NCI-H146 treated with DMSO at 0.1 percent for 48 hours (cell line): ENCODE measurements around the gene ZBTB8A.

Experiments used
- DNase-seq: peaks from one replicate; lab custom pipeline; 2025; ENCODE audit not compliant: unreplicated experiment; lab: John Stamatoyannopoulos, UW

Gene ZBTB8A

DNA sequence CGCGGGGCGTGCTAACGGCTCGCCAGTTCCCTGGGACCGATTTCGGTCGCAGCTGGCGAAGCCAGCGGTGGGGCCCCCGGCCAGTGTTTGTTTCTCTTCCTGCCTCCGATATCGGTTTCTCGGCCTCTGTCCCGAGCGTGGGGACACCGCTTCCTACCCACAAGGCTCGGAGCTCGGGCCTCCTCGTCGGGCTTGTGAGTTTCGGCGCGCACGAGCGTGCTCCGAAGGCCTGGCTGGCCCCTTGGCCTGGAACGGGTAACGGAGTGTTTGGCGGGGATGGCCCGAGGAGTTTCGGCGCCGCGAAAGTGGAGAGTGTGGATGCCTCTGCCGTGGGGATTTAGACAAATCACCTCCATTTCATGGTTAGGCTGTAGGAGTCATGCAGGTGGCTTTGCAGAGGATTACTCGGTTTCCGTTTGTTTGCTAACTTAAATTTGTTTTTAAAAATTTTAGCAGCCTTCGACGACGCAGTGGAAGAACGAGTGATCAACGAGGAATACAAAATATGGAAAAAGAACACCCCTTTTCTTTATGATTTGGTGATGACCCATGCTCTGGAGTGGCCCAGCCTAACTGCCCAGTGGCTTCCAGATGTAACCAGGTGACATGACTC is 112.3 kb downstream of the ZBTB8A start:
- no peak for DNase-seq

DNA sequence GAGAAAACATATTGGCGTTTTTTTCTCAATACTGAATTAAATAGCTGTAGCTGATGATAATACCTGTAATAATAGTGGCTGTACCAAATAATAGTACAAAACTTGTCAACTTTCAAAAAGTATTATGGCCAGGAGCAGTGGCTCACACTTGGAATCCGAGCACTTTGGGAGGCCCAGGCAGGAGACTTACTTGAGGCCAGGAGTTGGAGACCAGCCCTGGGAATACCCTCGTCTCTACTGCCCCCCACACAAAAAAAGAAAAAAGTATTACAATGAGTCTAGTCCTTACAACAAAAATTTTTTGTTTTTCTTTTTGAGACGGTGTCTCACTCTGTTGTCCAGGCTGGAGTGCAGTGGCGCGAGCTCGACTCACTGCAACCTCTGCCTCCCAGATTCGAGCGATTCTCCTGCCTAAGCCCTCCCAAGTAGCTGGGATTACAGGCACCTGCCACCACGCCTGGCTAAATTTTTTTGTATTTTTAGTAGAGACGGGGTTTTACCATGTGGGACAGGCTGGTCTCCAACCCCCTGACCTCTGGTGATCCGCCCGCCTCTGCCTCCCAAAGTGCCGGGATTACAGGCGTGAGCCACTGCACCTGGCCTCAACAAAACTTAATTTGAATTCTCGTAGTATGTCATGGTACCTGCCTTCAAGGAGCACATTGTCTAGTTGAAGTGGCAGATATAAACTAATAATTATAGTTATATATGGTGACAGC is 113.2 kb downstream of the ZBTB8A start:
- DNase-seq, result no peak
